Upper lobe of left lung (tissue), 6 donors: Measurements from ENCODE around the gene CADM1. TPM values are rescaled to one million over a fixed set of nuclear protein-coding genes. Genes with fewer than 3 reads are reported as not detected.

Source experiments
- ATAC-seq, 2 donors: fragments of 200-7000 bp; cut with Tn5 transposase; one replicate each; pipeline ENCODE4 v1.9.1; 2022; ENCODE audit warnings: mild to moderate bottlenecking in 2 of 2, moderate library complexity in 2 of 2; ENCODE audit not compliant: low FRiP score in 2 of 2
- DNase-seq, 2 donors: peaks; one replicate each; pipeline ENCODE4 v3.0.0-alpha.2; 2019 to 2020
- H3K27ac ChIP-seq, 4 donors: fragments of 200-600 bp; sonication (generic); one replicate each; pipeline ENCODE4 v1.5.1; 2016 to 2019
- H3K27me3 ChIP-seq, 4 donors: fragments of 200-600 bp; sonication (generic); one replicate each; pipeline ENCODE4 v1.5.1; 2017 to 2019
- H3K36me3 ChIP-seq, 4 donors: fragments of 200-600 bp; sonication (generic); one replicate each; pipeline ENCODE4 v1.5.1; 2016 to 2019
- H3K4me1 ChIP-seq, 4 donors: fragments of 200-600 bp; sonication (generic); one replicate each; pipeline ENCODE4 v1.5.1; 2018 to 2019
- H3K4me3 ChIP-seq, 4 donors: fragments of 200-600 bp; sonication (generic); one replicate each; pipeline ENCODE4 v1.5.1; 2017 to 2019; ENCODE audit warnings: mild to moderate bottlenecking in 2 of 4, moderate library complexity in 1 of 4
- H3K9me3 ChIP-seq, 4 donors: fragments of 200-600 bp; sonication (generic); one replicate each; pipeline ENCODE4 v1.5.1; 2018 to 2019
- CTCF ChIP-seq, 6 experiments: fragments of 450-650 bp in 4 of 6; fragments of 200-600 bp in 2 of 6; sonication (generic) in 2 of 6; IDR thresholded peaks; one replicate each; pipeline ENCODE4 v1.5.1; 2016 to 2019; ENCODE audit warnings: antibody characterized with exemption in 6 of 6
- EP300 ChIP-seq, 4 donors: sonication (generic); formaldehyde crosslinking; IDR thresholded peaks; one replicate each; pipeline ENCODE4 v1.5.1; 2017; ENCODE audit warnings: antibody characterized with exemption in 4 of 4, control low read depth in 2 of 4
- POLR2A ChIP-seq, 4 donors: fragments of 450-650 bp; IDR thresholded peaks; one replicate each; pipeline ENCODE4 v1.5.1; 2016 to 2017; ENCODE audit warnings: antibody characterized with exemption in 4 of 4, mild to moderate bottlenecking in 2 of 4
- POLR2AphosphoS5 ChIP-seq, 2 donors: sonication (generic); formaldehyde crosslinking; IDR thresholded peaks; one replicate each; pipeline ENCODE4 v1.5.1; 2017; ENCODE audit warnings: antibody characterized with exemption in 2 of 2
- WGBS, 2 donors: methylation state at CpG; one replicate each; pipeline ENCODE4 v1.1.5; 2017 to 2018; 5-methylcytosine and 5-hydroxymethylcytosine counted together
- total RNA-seq, 6 donors: library from RNA; depleted of rRNA in 4 of 6; stranded (reverse); fragments of >200 nt in 4 of 6; gene quantifications; one replicate each; pipeline versions ENCODE4 v1.1.0 to v1.2.1, GENCODE V29; 2016 to 2021
- donor health status: DM: no; HTN: no; CAD: no; lungs with moderate emphysema.
- donor health status: DM: no; HTN: yes; CAD: no; lungs with severe emphysema.

The CADM1 gene
- total RNA-seq, 6 donors from 2014 or later = 69.9 to 212 (median 125) TPM

DNA sequence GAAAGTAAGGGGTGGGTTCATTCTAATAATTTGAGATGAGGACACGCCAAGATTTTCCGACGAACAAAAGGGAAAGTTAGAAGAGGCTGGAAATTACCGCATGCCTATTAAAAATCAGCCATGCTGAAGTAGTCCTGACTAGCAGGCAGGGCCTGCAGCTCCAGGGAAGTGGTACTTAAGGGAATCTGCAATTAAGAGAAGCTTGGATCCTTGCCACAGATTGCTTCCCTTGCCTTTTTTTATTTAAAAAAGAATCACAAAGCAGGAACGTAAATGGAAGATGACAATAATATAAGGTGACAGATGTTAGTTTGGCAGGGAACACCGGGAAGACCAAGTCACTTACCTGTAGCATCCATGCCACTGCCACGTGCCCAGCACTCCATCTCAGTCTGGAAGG, 359.3 kb downstream of the CADM1 start:
- Histone ChIP-seq H3K27ac (no peak overlapping the region), H3K4me3 (no peak overlapping the region), H3K9me3 (no peaks in the 10 kb centered on the region), H3K27me3 (no peaks in the 10 kb centered on the region), H3K36me3 (no peaks in the 10 kb centered on the region), H3K4me1 (no peaks in the 10 kb centered on the region)
- no peak for TF ChIP-seq EP300 (IDR thresholded peaks at IDR 0.05)
- TF ChIP-seq POLR2A (IDR thresholded peaks at IDR 0.05) = no peak
- whole genome bisulfite sequencing, 2 donors = 59 to 67% methylated on average over 7 of the region's 7 CpGs
- no peak for ATAC-seq
- no peak for DNase-seq

- DNase-seq (no peak), ATAC-seq (no peak)
- no peaks in the 10 kb centered on the region for H3K4me1 ChIP-seq
- H3K36me3 ChIP-seq = no peaks in the 10 kb centered on the region
- no peak for TF ChIP-seq CTCF (IDR thresholded peaks at IDR 0.05)
- no peak for TF ChIP-seq POLR2AphosphoS5 (IDR thresholded peaks at IDR 0.05)
- no peak for TF ChIP-seq EP300 (IDR thresholded peaks at IDR 0.05)
- TF ChIP-seq POLR2A (IDR thresholded peaks at IDR 0.05) = no peak
- no peak overlapping the region for H3K27ac ChIP-seq
- no peaks in the 10 kb centered on the region for H3K27me3 ChIP-seq
- H3K4me3 ChIP-seq = no peak overlapping the region
- WGBS, 2 donors = 92 to 99% methylated on average over 5 of the region's 5 CpGs
- no peaks in the 10 kb centered on the region for H3K9me3 ChIP-seq
Observed at GRCh38 chr11:115144014-115144413, 360.2 kb downstream of the CADM1 start.

GRCh38 chr11:115141231-115142114, 362.7 kb downstream of the CADM1 start:
- H3K27me3 ChIP-seq = no peaks in the 10 kb centered on the region
- no peaks in the 10 kb centered on the region for H3K4me1 ChIP-seq
- H3K9me3 ChIP-seq = no peaks in the 10 kb centered on the region
- no peaks in the 10 kb centered on the region for H3K36me3 ChIP-seq
- no peak for DNase-seq
- 86 to 90% methylated on average over 12 to 13 of the region's 13 CpGs for WGBS, 2 donors
- H3K27ac ChIP-seq = no peak overlapping the region
- no peak for TF ChIP-seq EP300 (IDR thresholded peaks at IDR 0.05)
- no peak for TF ChIP-seq CTCF (IDR thresholded peaks at IDR 0.05)
- no peak for TF ChIP-seq POLR2A (IDR thresholded peaks at IDR 0.05)
- no peak for TF ChIP-seq POLR2AphosphoS5 (IDR thresholded peaks at IDR 0.05)
- no peak overlapping the region for H3K4me3 ChIP-seq
- no peak for ATAC-seq

DNA sequence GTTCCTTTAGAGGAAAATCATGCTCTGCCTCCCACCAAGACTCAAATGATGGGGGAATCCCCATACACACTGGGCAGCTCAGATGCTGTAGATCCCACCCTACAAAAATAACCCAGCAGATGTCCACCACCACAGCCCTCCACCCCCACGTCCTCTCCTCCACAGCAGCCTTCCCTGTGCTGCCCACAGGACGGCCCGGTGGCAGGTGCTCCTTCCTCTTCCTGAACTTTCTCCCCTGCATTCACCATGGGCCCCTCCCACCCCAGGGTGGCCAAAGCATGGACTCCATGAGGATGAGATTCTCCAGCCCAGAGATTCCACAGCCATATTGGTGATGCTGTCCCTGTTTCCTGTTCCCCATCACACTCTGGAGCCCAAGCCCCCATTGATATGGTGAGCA, 368.3 kb downstream of the CADM1 start:
- TF ChIP-seq POLR2AphosphoS5 (IDR thresholded peaks at IDR 0.05) (no peak), EP300 (IDR thresholded peaks at IDR 0.05) (no peak), CTCF (IDR thresholded peaks at IDR 0.05) (no peak), POLR2A (IDR thresholded peaks at IDR 0.05) (no peak)
- Histone ChIP-seq H3K27me3 (no peaks in the 10 kb centered on the region), H3K4me1 (no peaks in the 10 kb centered on the region), H3K9me3 (no peaks in the 10 kb centered on the region), H3K36me3 (no peaks in the 10 kb centered on the region), H3K4me3 (no peak overlapping the region), H3K27ac (no peak overlapping the region)
- ATAC-seq (no peak), DNase-seq (no peak)
- WGBS, 2 donors = 70 to 80% methylated on average over 3 of the region's 3 CpGs

DNA sequence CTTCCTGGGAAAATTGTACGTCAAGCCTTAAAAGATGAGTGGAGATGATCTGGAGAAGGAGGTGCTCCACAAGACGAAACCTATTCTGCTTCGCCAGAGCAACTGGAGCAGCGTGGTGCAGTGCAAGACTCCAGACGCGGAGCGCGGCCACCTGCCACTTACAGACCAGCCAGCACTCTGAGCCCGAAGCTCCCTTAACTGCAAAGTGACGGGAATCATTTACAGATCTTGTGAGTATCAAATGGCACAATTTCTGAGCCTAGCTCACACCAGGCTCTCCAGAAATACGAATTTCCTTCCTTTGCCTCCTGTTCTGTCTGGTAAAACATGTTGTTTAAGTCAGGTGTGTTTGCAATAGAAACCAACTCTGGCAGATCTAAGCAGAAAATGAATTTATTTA, 369.3 kb downstream of the CADM1 start:
- no peaks in the 10 kb centered on the region for H3K36me3 ChIP-seq
- no peaks in the 10 kb centered on the region for H3K27me3 ChIP-seq
- DNase-seq (no peak), ATAC-seq (no peak)
- 71 to 89% methylated on average over 11 of the region's 11 CpGs for WGBS, 2 donors
- no peak overlapping the region for H3K27ac ChIP-seq
- no peak overlapping the region for H3K4me3 ChIP-seq
- no peaks in the 10 kb centered on the region for H3K4me1 ChIP-seq
- TF ChIP-seq EP300 (IDR thresholded peaks at IDR 0.05) (no peak), POLR2AphosphoS5 (IDR thresholded peaks at IDR 0.05) (no peak), POLR2A (IDR thresholded peaks at IDR 0.05) (no peak), CTCF (IDR thresholded peaks at IDR 0.05) (no peak)
- no peaks in the 10 kb centered on the region for H3K9me3 ChIP-seq
